ENCODE data around the gene NIT1.

Gene NIT1

DNA sequence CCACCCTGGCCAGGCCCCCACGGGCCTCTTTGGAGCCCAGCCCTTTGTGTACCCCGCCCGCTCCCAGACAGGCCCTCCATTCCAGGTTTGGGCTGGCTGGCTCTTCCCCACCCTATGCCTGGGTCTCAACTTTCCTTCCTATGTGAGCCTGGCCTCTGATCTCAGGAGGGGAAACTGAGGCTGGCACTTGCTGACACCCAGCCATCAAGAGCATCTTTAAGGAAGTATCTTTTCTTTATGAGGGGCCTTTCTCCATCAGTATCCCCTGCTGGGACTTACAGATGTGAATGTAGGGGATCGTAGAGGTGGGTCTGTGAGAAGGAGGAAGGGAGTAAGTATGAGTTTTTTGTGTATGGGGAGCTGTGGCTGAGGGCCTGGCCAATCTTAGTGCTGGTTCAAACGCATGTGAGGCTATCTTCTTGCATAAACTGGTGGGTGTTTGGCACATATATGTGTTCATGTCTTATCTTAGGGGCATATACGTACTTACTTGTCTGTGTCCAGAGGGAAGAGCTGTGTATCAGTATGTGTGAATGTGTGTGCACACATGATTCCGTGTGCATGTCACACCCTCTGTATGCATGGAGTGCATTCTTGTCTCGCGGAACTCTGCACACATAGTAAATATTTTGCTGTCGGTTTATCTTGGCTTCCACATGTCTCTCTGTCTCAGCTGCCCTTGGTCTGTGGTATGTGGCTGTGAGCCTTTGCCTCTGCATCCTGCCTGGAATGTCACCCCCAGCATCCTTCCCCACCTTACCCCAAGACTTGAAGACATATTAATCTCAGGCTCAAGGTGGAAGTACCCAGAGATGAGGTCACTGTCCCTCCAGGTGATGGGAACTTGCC lies 33.9 kb upstream of the NIT1 start:
- DNase-seq (ENCODE audit: low read depth): no peak

DNA sequence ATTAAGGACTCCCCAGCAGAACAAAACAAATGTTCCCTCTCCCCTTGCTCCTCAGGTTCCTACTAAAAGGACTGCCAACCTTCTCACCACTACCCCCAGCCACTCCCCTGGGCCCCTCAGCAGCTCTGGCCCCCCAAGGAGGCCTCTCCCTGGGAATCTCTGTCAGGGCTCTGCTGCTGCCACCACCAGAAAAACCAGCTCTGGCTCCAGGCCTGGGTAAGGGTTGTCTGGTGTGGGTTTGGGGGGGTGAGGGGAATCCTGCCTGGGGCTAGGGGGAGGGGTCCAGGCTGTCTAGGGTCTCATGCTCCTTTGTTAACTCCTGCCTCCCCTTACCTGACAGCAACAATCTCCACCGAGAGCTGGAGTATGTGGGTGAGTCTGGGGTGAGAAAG lies 33.3 kb upstream of the NIT1 start:
- no peak for DNase-seq (ENCODE audit: low read depth)

DNA sequence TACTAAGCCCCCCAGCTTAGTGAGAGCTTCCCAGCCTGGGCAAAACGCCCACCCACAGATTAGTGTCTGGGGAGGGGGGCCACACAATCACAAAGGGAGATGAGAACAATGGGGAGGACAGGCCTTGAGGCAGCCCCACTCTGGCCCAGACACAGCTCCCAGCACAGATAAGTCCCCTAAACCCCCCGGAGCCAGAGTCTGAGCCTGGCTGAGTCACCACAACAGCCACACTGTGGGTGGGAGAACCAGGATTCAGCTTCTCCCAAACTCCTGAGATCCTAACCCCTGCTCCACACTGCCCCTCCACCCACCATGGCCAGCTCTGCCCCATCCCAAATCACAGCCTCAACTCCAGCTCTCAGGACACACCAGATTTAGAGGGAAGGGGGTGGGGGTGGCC lies 32.7 kb upstream of the NIT1 start:
- no peak for DNase-seq (ENCODE audit: low read depth)

GRCh38 chr1:161086457-161086856 lies 31.4 kb upstream of the NIT1 start:
- DNase-seq (ENCODE audit: low read depth): no peak

DNA sequence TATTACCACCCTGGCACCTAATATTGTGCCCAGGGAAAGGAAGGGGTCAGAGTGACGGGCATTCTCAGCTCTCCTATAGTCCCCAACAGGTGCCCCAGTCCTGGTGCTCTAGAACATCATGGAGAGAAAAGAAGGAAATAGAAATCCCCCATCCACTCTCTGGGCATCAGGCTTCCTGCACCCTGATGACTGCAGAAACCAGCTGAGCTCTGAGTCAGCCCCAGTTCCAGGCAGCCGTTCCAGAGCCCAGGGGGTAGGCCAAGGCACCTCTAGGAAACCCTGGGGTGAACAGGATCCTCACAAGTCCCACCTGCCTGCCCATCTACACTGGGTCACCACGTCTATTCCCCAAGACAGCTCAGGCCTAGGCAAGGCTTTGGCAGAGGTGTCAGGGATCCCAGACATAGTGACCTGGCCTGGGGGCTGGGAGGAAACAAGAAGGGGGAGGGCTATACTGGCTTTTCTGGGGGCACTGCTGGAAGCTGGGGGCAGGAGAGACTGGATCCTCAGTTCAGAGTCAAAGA lies 29.3 kb upstream of the NIT1 start:
- no peak for DNase-seq (ENCODE audit: low read depth)

DNA sequence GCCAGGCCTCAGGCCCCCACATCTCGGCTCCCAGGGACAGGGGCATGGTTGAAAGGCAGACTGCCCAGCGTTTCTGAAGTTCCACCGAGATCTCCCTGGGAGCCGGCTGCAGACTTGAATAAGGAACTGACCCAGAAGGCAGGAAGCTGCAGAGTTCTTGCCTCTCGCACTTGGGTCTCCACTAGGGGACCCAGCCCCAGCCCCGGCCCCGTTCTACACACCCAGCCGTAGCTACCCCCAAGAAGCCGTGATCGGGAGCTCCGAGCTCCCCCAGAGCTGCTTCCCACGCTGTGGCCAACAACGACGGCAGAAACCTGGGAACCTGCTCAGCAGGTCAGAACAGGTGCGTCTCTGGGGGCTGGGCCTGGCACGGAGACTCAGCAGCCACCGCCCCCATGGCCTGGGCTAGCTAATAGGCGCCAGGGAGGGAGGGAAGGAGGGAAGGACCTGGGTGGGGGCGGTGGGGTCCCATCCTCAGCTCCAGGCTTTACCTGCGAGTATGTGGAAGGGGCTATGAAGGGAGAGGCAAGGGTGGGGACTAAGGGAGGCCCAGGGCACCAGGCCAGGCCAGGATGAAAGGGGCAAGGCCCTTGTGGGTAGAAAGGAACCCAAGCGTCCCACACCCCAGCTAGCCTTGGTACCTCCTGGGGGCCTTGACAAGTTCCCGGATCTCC lies 28.5 kb upstream of the NIT1 start, which contains the start of gene NECTIN4:
NECTIN4 (minus strand) TSS at position 308 of the 674 bp plus-strand sequence; CDS start at position 46, 262 bp downstream.
- DNase-seq (ENCODE audit: low read depth): no peak

GRCh38 chr1:161089938-161090337 lies 28.0 kb upstream of the NIT1 start:
- DNase-seq (ENCODE audit: low read depth): no peak

GRCh38 chr1:161090617-161091016 lies 27.3 kb upstream of the NIT1 start:
- DNase-seq (ENCODE audit: low read depth): no peak

DNA sequence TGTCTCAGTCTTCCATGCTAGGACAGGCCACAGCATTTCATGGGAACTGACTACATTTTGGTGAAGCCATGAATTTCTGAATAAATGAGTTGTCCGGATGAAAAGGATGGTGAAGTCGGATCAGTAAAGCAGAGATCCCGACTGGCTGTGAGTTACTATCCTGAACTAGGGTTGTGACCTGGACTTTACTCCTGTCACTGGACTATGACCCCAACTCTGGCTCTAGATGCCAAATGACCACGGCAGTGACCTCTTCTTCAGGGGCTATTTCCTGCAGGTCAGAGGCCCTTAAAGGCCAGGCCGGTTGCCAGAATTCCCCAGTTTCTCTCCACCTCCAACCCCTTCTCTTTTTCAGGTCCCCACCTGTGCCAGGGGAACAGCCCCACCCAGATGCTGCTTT lies 26.8 kb upstream of the NIT1 start:
- no peak for DNase-seq (ENCODE audit: low read depth)

DNA sequence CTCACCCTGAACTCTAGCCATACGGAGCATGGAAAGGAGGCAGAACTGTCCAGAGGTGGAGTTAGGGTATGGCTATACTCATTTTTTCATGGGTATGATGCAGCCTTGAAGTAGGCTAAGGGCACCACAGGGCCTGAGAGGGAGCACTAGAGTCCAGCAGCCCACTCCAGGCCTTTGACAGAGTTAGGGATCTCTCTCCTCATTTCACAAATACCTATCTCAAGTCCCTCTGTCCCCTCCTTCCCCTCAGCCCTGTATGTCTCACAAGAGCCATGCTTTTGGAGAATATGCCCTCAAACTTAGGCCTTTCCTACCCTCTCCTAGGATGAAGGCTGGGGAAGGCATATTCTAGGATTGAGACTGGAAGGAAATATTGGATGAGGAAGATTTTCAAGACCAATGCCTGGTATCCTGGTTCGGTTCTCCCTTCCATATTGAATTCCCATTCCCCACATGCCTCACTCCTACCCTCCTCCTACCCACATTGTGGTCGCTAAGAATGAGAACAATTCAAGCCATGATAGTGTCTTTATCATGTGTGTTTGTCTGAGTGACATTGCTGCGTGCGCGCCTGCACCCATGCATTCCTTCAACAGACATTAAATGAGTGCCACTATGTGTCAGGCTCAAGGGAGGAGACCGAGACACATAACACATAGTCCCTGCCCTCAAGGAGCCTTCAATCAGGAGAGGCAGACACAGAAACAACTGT lies 26.0 kb upstream of the NIT1 start:
- no peak for DNase-seq (ENCODE audit: low read depth)

- peak; percentile 26 for DNase-seq (ENCODE audit: low read depth)
Measured at GRCh38 chr1:161092621-161093028, 25.3 kb upstream of the NIT1 start.

- DNase-seq (ENCODE audit: low read depth): no peak
Measured at GRCh38 chr1:161094481-161094880, 23.4 kb upstream of the NIT1 start.

- no peak for DNase-seq (ENCODE audit: low read depth)
Measured at GRCh38 chr1:161095230-161095629, 22.7 kb upstream of the NIT1 start.

- DNase-seq (ENCODE audit: low read depth): no peak
Measured at GRCh38 chr1:161096015-161096414, 21.9 kb upstream of the NIT1 start.

DNA sequence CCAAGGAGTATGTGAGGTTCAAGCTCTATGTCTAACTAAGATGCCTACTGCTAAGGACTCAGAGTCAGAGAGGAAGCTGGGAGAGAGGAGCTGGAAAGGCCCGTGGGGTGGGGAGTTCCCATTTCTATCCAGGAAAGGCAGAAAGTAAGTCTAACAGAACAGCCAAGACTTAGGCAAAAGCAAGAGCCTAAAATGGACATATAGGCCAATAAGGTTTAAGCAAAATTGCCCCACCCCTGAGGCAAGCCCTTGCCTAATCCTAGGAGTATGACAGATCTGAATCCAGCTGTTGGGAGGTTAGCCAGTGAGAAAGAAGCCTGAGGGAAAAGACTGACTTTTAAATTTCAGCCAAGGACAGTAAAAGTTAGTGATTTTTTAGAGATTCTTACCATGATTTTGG lies 21.4 kb upstream of the NIT1 start:
- DNase-seq (ENCODE audit: low read depth): no peak

DNA sequence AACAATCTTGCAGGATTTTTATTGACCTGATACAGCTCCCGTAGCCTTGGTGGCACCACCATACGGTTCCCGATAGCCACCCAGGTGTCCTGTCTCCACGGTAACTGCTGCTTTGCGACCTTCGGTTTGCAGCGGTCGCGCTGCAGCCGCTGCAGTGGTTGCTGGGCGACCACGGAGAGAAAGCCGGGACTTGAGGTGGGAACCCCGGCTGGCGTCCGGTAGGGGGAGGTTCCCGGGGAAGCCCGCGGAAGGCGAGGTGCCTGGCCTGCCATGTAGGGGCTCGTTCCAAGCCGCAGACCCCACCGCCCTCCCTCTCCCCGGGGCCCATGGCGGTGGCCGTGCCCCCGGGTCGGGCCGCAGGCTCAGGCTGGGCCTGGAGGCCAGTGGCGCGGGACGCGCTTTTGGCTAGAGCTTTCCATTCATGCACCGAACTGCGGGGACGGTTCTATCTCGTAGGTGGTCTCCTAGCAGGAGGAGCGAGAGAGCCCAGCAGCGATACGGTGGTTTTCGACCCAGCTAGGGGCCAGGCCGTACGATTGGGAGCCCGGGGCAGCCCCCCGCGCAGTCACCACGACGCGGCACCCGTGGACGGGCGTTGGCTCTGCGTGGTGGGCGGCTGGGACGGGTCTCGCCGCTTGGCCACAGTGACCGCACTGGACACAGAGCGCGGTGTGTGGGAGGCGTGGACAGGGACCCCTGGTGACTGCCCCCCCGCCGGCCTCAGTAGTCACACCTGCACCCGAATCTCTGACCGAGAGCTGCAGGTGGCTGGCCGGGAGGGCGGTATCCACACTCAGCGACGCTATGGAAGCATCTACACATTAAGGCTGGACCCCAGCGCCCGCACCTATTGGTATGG lies 19.5 kb upstream of the NIT1 start, which contains the start of gene KLHDC9:
KLHDC9 (plus strand) TSS at position 152 of the 859 bp plus-strand sequence; CDS start at position 327, 175 bp downstream.
- peak; percentile 47 for DNase-seq (ENCODE audit: low read depth)

GRCh38 chr1:161099090-161099802 lies 18.7 kb upstream of the NIT1 start:
- no peak for DNase-seq (ENCODE audit: low read depth)

GRCh38 chr1:161100556-161100955 lies 17.3 kb upstream of the NIT1 start:
- no peak for DNase-seq (ENCODE audit: low read depth)

GRCh38 chr1:161106431-161106830 lies 11.5 kb upstream of the NIT1 start:
- DNase-seq (ENCODE audit: low read depth): no peak

- DNase-seq (ENCODE audit: low read depth): no peak
Measured at GRCh38 chr1:161111117-161111516, 6.8 kb upstream of the NIT1 start.

GRCh38 chr1:161111527-161111926 lies 6.4 kb upstream of the NIT1 start:
- DNase-seq (ENCODE audit: low read depth): no peak

Data from activated T-helper 9 cell treated with anti-CD3 and anti-CD28 coated beads, Interleukin-2, amount 50 U/mL, for 16 hours (primary cell).